PC-9 (cell line): ENCODE measurements around the gene ITGA3. TPM values are rescaled to one million over a fixed set of nuclear protein-coding genes. Genes with fewer than 3 reads are reported as not detected.

Experiments
- BruUV-seq: library from RNA; stranded (reverse); fragments of 400-500 nt; replicated peaks from 2 replicates; lab custom pipeline; 2021; lab: Mats Ljungman, UMichigan
- CTCF ChIA-PET: fragments of 300-600 bp; sonication (Branson Sonifier 250); formaldehyde crosslinking; loops from one replicate; lab custom pipeline; 2022; ENCODE audit warnings: antibody characterized with exemption; lab: Charles Lee
- POLR2A ChIA-PET: fragments of 300-600 bp; sonication (Branson Sonifier 250); formaldehyde crosslinking; loops from one replicate; lab custom pipeline; 2022; ENCODE audit warnings: antibody characterized with exemption; ENCODE audit not compliant: unreplicated experiment; lab: Charles Lee
- DNase-seq, 2 experiments: peaks; one replicate each; pipeline versions ENCODE4 v3.0.0 to v3.0.0-alpha.2; 2015 to 2022; ENCODE audit warnings: mixed read lengths in 1 of 2
- H2AFZ ChIP-seq: fragments of 200-600 bp; sonication (generic); 2 replicates; pipeline ENCODE4 v1.8.1; 2017; ENCODE audit warnings: antibody characterized with exemption
- H3F3A ChIP-seq: fragments of 200-600 bp; sonication (generic); 2 replicates; pipeline ENCODE4 v1.8.1; 2017; ENCODE audit warnings: antibody characterized with exemption, mild to moderate bottlenecking, low read depth; ENCODE audit not compliant: insufficient read depth
- H3K27ac ChIP-seq: fragments of 200-600 bp; sonication (generic); 2 replicates; pipeline ENCODE4 v1.6.1; 2016; ENCODE audit warnings: mixed run types
- H3K27me3 ChIP-seq: fragments of 200-600 bp; sonication (generic); 2 replicates; pipeline ENCODE4 v1.6.1; 2016; ENCODE audit warnings: low read depth, mixed run types; ENCODE audit not compliant: insufficient read depth
- H3K36me3 ChIP-seq: fragments of 200-600 bp; sonication (generic); 2 replicates; pipeline ENCODE4 v1.6.1; 2016; ENCODE audit warnings: low read depth, mixed run types
- H3K4me1 ChIP-seq: fragments of 200-600 bp; sonication (generic); replicated peaks from 2 replicates; pipeline ENCODE4 v1.6.1; 2016; ENCODE audit warnings: mixed run types; ENCODE audit not compliant: insufficient read depth
- H3K4me2 ChIP-seq: fragments of 200-600 bp; sonication (generic); 2 replicates; pipeline ENCODE4 v1.6.1; 2017; ENCODE audit warnings: mixed run types
- H3K4me3 ChIP-seq: fragments of 200-600 bp; sonication (generic); 2 replicates; pipeline ENCODE4 v1.6.1; 2016; ENCODE audit warnings: mixed run types
- H3K79me2 ChIP-seq: fragments of 200-600 bp; sonication (generic); 2 replicates; pipeline ENCODE4 v1.6.1; 2017; ENCODE audit warnings: low read depth, mixed run types
- H3K9me2 ChIP-seq: fragments of 200-600 bp; sonication (generic); 2 replicates; pipeline ENCODE4 v1.8.1; 2017; ENCODE audit warnings: mild to moderate bottlenecking; ENCODE audit not compliant: insufficient read depth
- H3K9me3 ChIP-seq: fragments of 200-600 bp; sonication (generic); 2 replicates; pipeline ENCODE4 v1.8.1; 2016; ENCODE audit warnings: low read depth; ENCODE audit not compliant: insufficient read depth
- H4K20me1 ChIP-seq: fragments of 200-600 bp; sonication (generic); 2 replicates; pipeline ENCODE4 v1.8.1; 2017; ENCODE audit not compliant: insufficient read depth
- CTCF ChIP-seq: fragments of 200-600 bp; sonication (generic); conservative IDR thresholded peaks from 2 replicates; pipeline ENCODE4 v1.6.1; 2017; ENCODE audit warnings: mixed run types, antibody characterized with exemption, mild to moderate bottlenecking, moderate library complexity
- EZH2 ChIP-seq: fragments of 200-600 bp; sonication (generic); IDR thresholded peaks from 2 replicates; pipeline ENCODE4 v1.8.0; 2017; ENCODE audit warnings: antibody characterized with exemption, low read depth
- intact Hi-C: fragments of 100-400 bp; cut with micrococcal nuclease; formaldehyde crosslinking; loops from one replicate; pipeline ENCODE4 v1.10.0; 2022; ENCODE audit not compliant: unreplicated experiment
- total RNA-seq: library from RNA; stranded (reverse); gene quantifications from 2 replicates; pipeline ENCODE4 v1.2.3, GENCODE V29; 2021

ITGA3 gene
- total RNA-seq, 1 experiment from 2014 or later, result 291 TPM

GRCh38 chr17:50023520-50023919 lies 32.4 kb upstream of the ITGA3 start:
- H3F3A ChIP-seq, result peaks cover 58% of the 10 kb centered on the region
- CTCF ChIA-PET, result no interaction called here
- no peak for TF ChIP-seq CTCF
- no peak for TF ChIP-seq EZH2

GRCh38 chr17:50024808-50025207 lies 31.1 kb upstream of the ITGA3 start:
- H3K4me1 ChIP-seq, result peaks cover 45% of the 10 kb centered on the region
- DNase-seq, result no peak

More at GRCh38 chr17:50023520-50023919, 32.4 kb upstream of the ITGA3 start:
- DNase-seq, result no peak
- no peaks in the 10 kb centered on the region for H3K9me2 ChIP-seq
- H3K4me1 ChIP-seq, result peaks cover 32% of the 10 kb centered on the region
- no peak overlapping the region for H3K4me3 ChIP-seq
- H3K4me2 ChIP-seq, result no peak overlapping the region
- intact Hi-C loops, result loop anchor here (10.0 kb wide), 1 partner anchor 271 kb away; no protein-coding TSS in a partner anchor
- H3K36me3 ChIP-seq, result no peaks in the 10 kb centered on the region
- POLR2A ChIA-PET, result no interaction called here
- H3K27me3 ChIP-seq, result no peaks in the 10 kb centered on the region
- BruUV-seq, result no TSS peak
- H3K79me2 ChIP-seq, result no peaks in the 10 kb centered on the region
- no peak overlapping the region for H2AFZ ChIP-seq
- H3K9me3 ChIP-seq, result no peaks in the 10 kb centered on the region
- no peak overlapping the region for H3K27ac ChIP-seq
- no peaks in the 10 kb centered on the region for H4K20me1 ChIP-seq

GRCh38 chr17:50026046-50026675 lies 29.7 kb upstream of the ITGA3 start:
- Histone ChIP-seq H3K4me3 (peak overlapping the region; percentile 58; the same call in 1 of the 2 replicates), H3K9me2 (no peaks in the 10 kb centered on the region), H3K79me2 (no peaks in the 10 kb centered on the region; the same call in 1 of the 2 replicates), H2AFZ (no peak overlapping the region), H3K4me1 (peaks cover 54% of the 10 kb centered on the region), H3K27ac (peak overlapping the region; percentile 96), H3K36me3 (no peaks in the 10 kb centered on the region), H3K9me3 (no peaks in the 10 kb centered on the region), H3K27me3 (no peaks in the 10 kb centered on the region), H3F3A (peaks cover 69% of the 10 kb centered on the region), H3K4me2 (peak overlapping the region; percentile 89), H4K20me1 (no peaks in the 10 kb centered on the region)
- intact Hi-C loops, result loop anchor here (2.0 to 10.0 kb wide), 2 partner anchors 129 to 269 kb away; no protein-coding TSS in a partner anchor
- CTCF ChIA-PET, result interaction anchor here (0.6 to 2.0 kb wide), 4 partner anchors 30 to 450 kb away, joined by 3 to 13 read pairs (median 6); partner anchors contain the start of gene ITGA3
- BruUV-seq, result no TSS peak
- DNase-seq, result no peak
- POLR2A ChIA-PET, result interaction anchor here (0.6 to 2.8 kb wide), 5 partner anchors 17 to 36 kb away, joined by 3 to 55 read pairs (median 6); partner anchors contain the start of gene ITGA3
- TF ChIP-seq CTCF (no peak), EZH2 (no peak)

More at GRCh38 chr17:50024808-50025207, 31.1 kb upstream of the ITGA3 start:
- no peaks in the 10 kb centered on the region; the same call in 1 of the 2 replicates for H3K79me2 ChIP-seq
- intact Hi-C loops, result loop anchor here (10.0 kb wide), 1 partner anchor 270 kb away; no protein-coding TSS in a partner anchor
- H3K36me3 ChIP-seq, result no peaks in the 10 kb centered on the region
- no peak overlapping the region for H3K4me2 ChIP-seq
- peaks cover 66% of the 10 kb centered on the region for H3F3A ChIP-seq
- TF ChIP-seq CTCF (no peak), EZH2 (no peak)
- ChIA-PET POLR2A (no interaction called here), CTCF (no interaction called here)
- BruUV-seq, result no TSS peak
- no peak overlapping the region for H3K4me3 ChIP-seq
- no peak overlapping the region for H3K27ac ChIP-seq
- no peaks in the 10 kb centered on the region for H3K9me3 ChIP-seq
- no peaks in the 10 kb centered on the region for H3K27me3 ChIP-seq
- no peaks in the 10 kb centered on the region for H4K20me1 ChIP-seq
- H3K9me2 ChIP-seq, result no peaks in the 10 kb centered on the region
- H2AFZ ChIP-seq, result no peak overlapping the region
